HG03095 (cell line): Measurements from ENCODE around the gene QRICH1.
A peak's percentile ranks its signal among the peaks of the same experiment; 100 is the strongest.

Source experiments
- ATAC-seq: cut with Tn5 transposase; IDR thresholded peaks from one replicate; pipeline ENCODE4 v1.9.1; 2021; ENCODE audit warnings: moderate library complexity; ENCODE audit not compliant: unreplicated experiment

Gene QRICH1

GRCh38 chr3:49119439-49119838 lies 25.6 kb upstream of the QRICH1 start:
- no peak for ATAC-seq

GRCh38 chr3:49119036-49119435 lies 25.2 kb upstream of the QRICH1 start:
- no peak for ATAC-seq

- no peak for ATAC-seq
Observed at GRCh38 chr3:49112262-49112661, 18.4 kb upstream of the QRICH1 start.

- no peak for ATAC-seq
Observed at GRCh38 chr3:49111347-49111746, 17.5 kb upstream of the QRICH1 start.

GRCh38 chr3:49110780-49111179 lies 16.9 kb upstream of the QRICH1 start:
- ATAC-seq = no peak

GRCh38 chr3:49108346-49108745 lies 14.5 kb upstream of the QRICH1 start:
- ATAC-seq = no peak

- ATAC-seq = peak; percentile 75
Observed at GRCh38 chr3:49104427-49105291, 10.8 kb upstream of the QRICH1 start, which contains the start of gene QARS1. Gene QARS1, minus strand, starts transcription at chr3:49104757. Its CDS starts 24 bp downstream, at chr3:49104733.

- ATAC-seq = no peak
Observed at GRCh38 chr3:49104052-49104426, 10.2 kb upstream of the QRICH1 start.

GRCh38 chr3:49100046-49100615 lies 6.3 kb upstream of the QRICH1 start:
- ATAC-seq = no peak

- no peak for ATAC-seq
Observed at GRCh38 chr3:49098910-49099630, 5.2 kb upstream of the QRICH1 start.

GRCh38 chr3:49098429-49098828 lies 4.6 kb upstream of the QRICH1 start:
- ATAC-seq = no peak

- ATAC-seq = peak; percentile 29
Observed at GRCh38 chr3:49092938-49093852, 676 bp downstream of the QRICH1 start.

- ATAC-seq = no peak
Observed at GRCh38 chr3:49081429-49081828, 12.4 kb downstream of the QRICH1 start.

GRCh38 chr3:49079270-49079669 lies 14.6 kb downstream of the QRICH1 start:
- no peak for ATAC-seq

GRCh38 chr3:49076646-49077045 lies 17.2 kb downstream of the QRICH1 start:
- no peak for ATAC-seq

GRCh38 chr3:49076116-49076515 lies 17.8 kb downstream of the QRICH1 start:
- no peak for ATAC-seq

GRCh38 chr3:49058011-49058410 lies 35.9 kb downstream of the QRICH1 start:
- no peak for ATAC-seq

- no peak for ATAC-seq
Observed at GRCh38 chr3:49057268-49057667, 36.6 kb downstream of the QRICH1 start.

- no peak for ATAC-seq
Observed at GRCh38 chr3:49054344-49054862, 39.5 kb downstream of the QRICH1 start.

- no peak for ATAC-seq
Observed at GRCh38 chr3:49053543-49053942, 40.3 kb downstream of the QRICH1 start.
